ENCODE data around the gene PTTG1.

DNA sequence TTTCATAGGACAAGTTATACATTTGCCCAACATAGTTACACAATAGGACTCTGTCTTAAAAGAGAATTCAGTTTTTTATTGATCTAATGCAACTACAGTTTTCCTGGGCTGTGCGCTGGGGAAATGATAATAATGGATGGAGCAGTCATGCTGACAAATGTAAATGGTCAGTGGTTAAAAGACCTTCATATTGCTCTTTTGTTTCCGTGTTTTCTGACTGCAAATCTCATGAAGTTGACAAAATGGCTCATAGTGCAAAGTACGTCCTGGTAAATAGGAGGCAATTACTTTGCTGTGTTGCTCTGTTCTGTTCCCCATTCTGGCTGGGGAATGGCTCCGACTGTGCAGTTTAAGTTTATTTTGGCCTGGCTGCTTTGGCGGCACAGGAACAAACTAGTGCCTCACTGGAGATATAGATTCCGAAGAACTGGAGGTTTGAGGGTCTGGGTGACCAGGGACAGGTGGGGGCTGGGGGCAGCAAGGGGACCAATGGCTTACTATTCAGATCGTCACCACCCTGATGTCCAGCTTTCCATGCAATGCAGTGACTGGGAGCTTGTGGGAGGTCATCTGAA, 54.3 kb downstream of the PTTG1 start:
- TF ChIP-seq POLR2A (IDR thresholded peaks at IDR 0.05) = no peak
- TF ChIP-seq, protein P1, sequence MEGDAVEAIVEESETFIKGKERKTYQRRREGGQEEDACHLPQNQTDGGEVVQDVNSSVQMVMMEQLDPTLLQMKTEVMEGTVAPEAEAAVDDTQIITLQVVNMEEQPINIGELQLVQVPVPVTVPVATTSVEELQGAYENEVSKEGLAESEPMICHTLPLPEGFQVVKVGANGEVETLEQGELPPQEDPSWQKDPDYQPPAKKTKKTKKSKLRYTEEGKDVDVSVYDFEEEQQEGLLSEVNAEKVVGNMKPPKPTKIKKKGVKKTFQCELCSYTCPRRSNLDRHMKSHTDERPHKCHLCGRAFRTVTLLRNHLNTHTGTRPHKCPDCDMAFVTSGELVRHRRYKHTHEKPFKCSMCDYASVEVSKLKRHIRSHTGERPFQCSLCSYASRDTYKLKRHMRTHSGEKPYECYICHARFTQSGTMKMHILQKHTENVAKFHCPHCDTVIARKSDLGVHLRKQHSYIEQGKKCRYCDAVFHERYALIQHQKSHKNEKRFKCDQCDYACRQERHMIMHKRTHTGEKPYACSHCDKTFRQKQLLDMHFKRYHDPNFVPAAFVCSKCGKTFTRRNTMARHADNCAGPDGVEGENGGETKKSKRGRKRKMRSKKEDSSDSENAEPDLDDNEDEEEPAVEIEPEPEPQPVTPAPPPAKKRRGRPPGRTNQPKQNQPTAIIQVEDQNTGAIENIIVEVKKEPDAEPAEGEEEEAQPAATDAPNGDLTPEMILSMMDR (IDR thresholded peaks at IDR 0.05) = no peak

Data from testis (tissue), 2 donors.